GM18507 (cell line): ENCODE data around the gene SNX1.

Experiments
- DNase-seq: peaks from one replicate; pipeline ENCODE4 v3.0.0; 2011; ENCODE audit warnings: low read depth; ENCODE audit not compliant: insufficient read length; ENCODE audit errors: extremely low spot score
- FAIRE-seq: peaks from 2 replicates; lab custom pipeline; 2011; peaks lifted over from hg19 to GRCh38; lab: Jason Lieb, UNC

SNX1 gene

DNA sequence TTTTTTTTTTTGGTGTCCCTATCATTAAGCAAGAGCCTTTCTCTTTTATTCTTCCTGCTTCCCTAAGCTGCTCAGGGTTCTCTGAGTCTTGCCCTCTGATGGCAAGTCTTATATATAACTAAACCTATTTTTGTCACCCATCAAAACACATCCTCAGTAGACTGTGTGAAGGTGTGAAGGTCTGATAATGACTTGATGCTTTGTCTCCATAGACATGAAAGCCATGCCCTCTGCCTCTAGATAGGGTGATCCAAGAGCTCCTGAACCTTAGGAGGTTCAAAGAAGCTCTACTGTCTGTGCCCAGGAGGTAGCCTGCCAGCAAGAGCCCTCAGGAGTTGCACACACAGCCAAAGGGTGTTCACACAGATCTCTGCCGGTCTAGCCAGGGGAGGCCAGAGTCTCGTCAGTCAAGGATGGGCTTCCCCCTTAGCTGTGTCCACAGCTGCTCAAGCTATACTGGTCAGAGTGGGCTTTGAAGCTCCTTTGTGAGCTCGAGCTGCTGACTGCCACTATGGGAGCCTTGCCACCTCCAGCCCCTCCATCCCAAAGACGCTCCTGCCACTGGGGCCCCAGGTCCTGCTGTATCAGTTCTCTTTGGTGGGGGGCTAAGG is 42.7 kb downstream of the SNX1 start:
- FAIRE-seq (no peak), DNase-seq (no peak)

GRCh38 chr15:64141798-64142512 is 46.2 kb downstream of the SNX1 start:
- no peak for DNase-seq
- no peak for FAIRE-seq

GRCh38 chr15:64143276-64143675 is 47.5 kb downstream of the SNX1 start:
- peak; percentile 56 for FAIRE-seq

GRCh38 chr15:64144192-64144564 is 48.4 kb downstream of the SNX1 start:
- DNase-seq (no peak), FAIRE-seq (no peak)

More at GRCh38 chr15:64143276-64143675, 47.5 kb downstream of the SNX1 start:
- DNase-seq, result no peak

GRCh38 chr15:64144565-64145281 is 48.9 kb downstream of the SNX1 start:
- FAIRE-seq (peak; percentile 96), DNase-seq (no peak)

GRCh38 chr15:64146041-64146440 is 50.3 kb downstream of the SNX1 start:
- DNase-seq (no peak), FAIRE-seq (no peak)

GRCh38 chr15:64146520-64146884 is 50.7 kb downstream of the SNX1 start:
- no peak for FAIRE-seq

DNA sequence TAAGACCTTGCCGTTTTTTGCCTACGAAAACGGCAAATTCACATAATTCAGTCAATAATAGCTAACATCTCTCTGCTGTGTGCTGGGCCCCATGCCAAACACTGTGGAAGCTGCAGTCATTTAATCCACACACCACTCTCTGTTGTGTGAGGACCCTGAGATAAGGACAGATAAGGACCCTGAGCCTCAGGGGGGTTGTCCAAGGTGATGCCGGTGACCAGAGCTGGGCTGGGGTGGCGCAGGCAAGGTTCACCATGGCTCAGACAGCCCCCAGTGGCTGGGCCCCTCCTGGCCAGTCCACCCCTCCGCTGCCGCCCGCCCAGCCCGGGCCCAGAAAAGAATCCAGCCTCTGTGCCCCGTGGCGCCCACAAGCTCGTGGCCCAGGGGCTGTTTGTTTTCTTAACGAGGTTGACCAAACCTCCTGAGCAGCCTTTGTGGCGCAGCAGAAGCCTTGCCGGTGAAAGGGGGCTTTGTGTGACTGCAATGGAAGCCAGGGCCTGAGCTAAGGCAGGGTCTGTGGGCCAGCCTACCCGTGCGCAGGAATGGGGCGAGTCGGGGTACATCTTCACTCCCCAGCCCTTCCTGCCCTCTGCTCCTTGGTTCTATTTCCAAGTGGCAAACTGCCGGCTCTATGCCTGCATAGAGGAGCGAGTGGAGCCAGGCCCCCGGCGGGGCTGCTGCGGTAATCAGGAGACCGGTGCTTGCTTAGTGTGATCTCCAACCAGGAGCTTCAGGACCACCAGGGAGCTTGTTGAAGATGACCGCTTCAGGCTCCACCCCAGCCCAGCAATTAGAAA is 51.3 kb downstream of the SNX1 start:
- DNase-seq (no peak), FAIRE-seq (no peak)

More at GRCh38 chr15:64146520-64146884, 50.7 kb downstream of the SNX1 start:
- DNase-seq, result no peak

- no peak for DNase-seq
- FAIRE-seq, result no peak
Measured at GRCh38 chr15:64148168-64148567, 52.4 kb downstream of the SNX1 start.

GRCh38 chr15:64148581-64148980 is 52.8 kb downstream of the SNX1 start:
- FAIRE-seq, result no peak

GRCh38 chr15:64149424-64149823 is 53.6 kb downstream of the SNX1 start:
- FAIRE-seq, result peak; percentile 24
- no peak for DNase-seq

More at GRCh38 chr15:64148581-64148980, 52.8 kb downstream of the SNX1 start:
- no peak for DNase-seq

- FAIRE-seq (no peak), DNase-seq (no peak)
Measured at GRCh38 chr15:64149893-64150578, 54.3 kb downstream of the SNX1 start.

DNA sequence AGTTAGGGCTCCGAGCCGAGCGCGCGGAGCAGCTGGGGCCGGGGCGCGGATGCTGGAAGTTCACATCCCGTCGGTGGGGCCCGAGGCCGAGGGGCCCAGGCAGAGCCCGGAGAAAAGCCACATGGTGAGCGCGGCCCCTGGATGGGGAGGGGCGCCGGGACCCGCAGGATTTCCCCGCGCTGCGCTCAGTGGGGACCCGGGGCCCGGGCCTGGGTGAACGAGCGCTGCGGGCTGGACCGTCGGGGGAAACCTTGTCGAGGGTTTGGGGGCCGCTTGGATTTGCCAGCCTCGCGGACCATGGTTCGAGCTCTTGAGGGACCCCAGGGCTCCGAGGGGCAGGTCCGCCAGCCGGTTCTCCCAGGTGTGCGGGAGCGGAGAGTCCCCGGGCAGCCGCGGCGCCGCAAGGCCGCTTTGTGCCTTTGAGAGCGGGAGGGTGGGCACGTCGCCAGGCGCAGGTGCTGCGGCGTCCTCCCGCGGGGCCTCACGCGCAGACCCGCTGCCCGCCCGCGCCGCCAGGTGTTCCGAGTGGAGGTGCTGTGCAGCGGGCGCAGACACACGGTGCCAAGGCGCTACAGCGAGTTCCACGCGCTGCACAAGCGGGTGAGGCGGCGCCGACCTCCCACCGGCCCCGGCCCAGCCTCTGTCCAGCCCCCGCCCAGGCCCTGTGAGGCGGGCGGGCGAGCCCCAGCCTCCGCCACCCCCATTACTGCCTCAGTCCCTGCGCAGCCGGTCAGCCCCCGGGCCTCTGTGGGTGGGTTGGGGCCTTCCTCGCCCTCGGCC is 56.1 kb downstream of the SNX1 start, which contains the start of gene SNX22:
Gene SNX22, plus strand, starts transcription at position 5 of the 780 bp plus-strand sequence. Its CDS starts 45 bp downstream, at position 50.
- FAIRE-seq, result no peak
- DNase-seq, result no peak

- no peak for DNase-seq
- FAIRE-seq, result peak; percentile 29
Measured at GRCh38 chr15:64152507-64153387, 57.0 kb downstream of the SNX1 start.

DNA sequence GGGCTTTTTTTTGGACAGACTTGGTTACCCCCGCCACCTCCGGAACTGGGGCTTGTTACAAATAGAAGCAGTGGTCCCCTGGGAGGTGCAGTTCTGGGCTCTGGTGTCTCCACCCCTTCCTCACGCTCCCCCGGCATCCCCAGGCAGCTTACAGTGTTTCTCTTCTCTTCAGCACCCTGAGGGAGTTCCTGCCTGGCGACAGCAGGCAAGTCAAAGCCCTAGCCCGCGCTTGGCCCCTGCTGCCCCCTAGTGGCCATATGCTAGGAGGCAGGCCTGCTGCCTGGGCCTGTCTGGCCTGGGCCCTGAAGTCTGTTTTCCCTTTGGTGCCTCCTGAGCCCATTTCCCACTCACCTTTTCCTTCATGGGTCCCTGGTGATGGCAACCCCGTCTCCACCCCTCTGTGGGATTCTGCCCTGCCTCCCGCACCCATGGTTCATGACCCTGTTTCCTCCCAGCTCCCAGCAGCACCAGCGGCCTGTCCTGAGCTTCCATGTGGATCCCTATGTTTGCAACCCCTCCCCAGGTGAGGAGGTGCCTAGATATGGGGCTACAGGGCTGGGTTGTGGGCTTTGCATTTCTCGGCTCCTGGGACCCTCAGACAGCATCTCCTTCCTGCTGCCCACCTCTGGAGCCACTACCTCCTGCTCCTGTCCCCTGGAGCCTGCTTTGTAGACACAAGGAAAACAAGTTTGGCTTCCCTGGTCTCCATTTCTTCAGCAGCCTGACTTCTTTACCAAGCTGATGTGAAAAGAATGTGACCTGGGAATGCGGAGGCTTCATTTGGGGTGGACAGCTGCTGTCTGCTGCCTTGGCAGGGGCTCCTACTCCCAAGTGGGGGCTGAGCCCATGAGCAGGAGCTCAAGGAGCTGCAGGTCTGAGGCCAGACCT is 57.9 kb downstream of the SNX1 start:
- peak; percentile 86 for DNase-seq
- FAIRE-seq, result peak; percentile 95

DNA sequence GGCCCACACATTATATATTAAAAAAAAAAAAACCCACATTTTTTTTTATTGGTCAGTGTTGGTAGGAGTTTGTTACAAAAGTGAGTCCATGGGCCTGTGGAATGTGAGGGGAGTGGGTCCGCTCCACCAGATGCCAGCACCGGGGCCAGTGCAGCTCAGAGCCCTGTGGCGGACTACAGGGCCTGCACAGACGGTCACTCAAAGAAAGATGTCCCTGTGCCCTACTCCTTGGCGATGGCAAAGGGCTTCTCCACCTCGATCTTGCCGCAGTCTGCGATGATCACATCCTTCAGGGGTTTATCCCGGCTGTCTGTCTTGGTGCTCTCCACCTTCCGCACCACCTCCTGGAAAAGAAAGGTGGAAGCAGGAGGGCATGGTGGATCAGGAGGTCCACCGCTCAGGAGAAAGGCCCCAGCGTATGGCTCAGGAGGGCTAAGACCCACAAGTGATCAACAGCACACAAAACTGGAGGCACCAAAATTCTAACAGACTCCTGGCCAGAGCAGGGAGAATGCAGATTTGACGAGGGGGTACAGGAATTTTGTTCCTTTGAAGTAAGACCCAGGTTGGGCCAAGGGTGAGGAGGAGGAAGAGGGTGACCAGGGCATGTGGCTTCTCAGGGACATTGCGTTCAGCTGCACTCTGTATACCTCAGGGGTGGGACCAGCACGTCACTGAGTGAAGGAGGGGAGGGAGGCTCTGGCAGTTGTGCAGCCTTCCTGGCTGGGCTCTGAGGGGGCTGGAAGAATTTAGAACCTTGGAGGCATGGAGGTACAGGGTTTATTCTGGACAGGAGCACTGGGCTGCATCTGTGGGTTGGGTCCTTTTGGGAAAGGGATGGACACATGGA is 60.2 kb downstream of the SNX1 start:
- no peak for DNase-seq
- no peak for FAIRE-seq
